Loucy (cell line): ENCODE results near the gene RNU6-9.
"Not testable (repeated sequence)": the region's sequence is repeated elsewhere in the genome, so short reads cannot be mapped to it uniquely, and the experiment has no call there.

Experiments used
- H2AFZ ChIP-seq: fragments of 200-600 bp; sonication (generic); 2 replicates; pipeline ENCODE4 v1.6.0; 2016; ENCODE audit warnings: antibody characterized with exemption, mild to moderate bottlenecking, low read length, moderate library complexity
- H3F3A ChIP-seq: fragments of 200-600 bp; 2 replicates; pipeline ENCODE4 v1.6.0; 2016; ENCODE audit warnings: antibody characterized with exemption, low read depth, mild to moderate bottlenecking
- H3K27me3 ChIP-seq: fragments of 200-600 bp; sonication (generic); 2 replicates; pipeline ENCODE4 v1.6.1; 2014; ENCODE audit warnings: low read length, mild to moderate bottlenecking; ENCODE audit not compliant: insufficient read depth, poor library complexity, severe bottlenecking
- H3K36me3 ChIP-seq: fragments of 200-600 bp; sonication (generic); 2 replicates; pipeline ENCODE4 v1.6.1; 2016; ENCODE audit warnings: low read length; ENCODE audit not compliant: insufficient read depth
- H3K4me1 ChIP-seq: fragments of 200-600 bp; sonication (generic); 2 replicates; pipeline ENCODE4 v1.5.1; 2014; ENCODE audit warnings: low read length, mild to moderate bottlenecking; ENCODE audit not compliant: insufficient read depth, poor library complexity, severe bottlenecking
- H3K4me2 ChIP-seq: fragments of 200-600 bp; sonication (generic); 2 replicates; pipeline ENCODE4 v1.6.0; 2014; ENCODE audit warnings: antibody characterized with exemption, low read length, low read depth, mild to moderate bottlenecking; ENCODE audit not compliant: poor library complexity, severe bottlenecking
- H3K4me3 ChIP-seq: fragments of 200-600 bp; sonication (generic); 2 replicates; pipeline ENCODE4 v1.5.1; 2014; ENCODE audit warnings: low read length, mild to moderate bottlenecking, mixed read lengths; ENCODE audit not compliant: poor library complexity, severe bottlenecking
- H3K79me2 ChIP-seq: fragments of 200-600 bp; sonication (generic); 2 replicates; pipeline ENCODE4 v1.6.1; 2014; ENCODE audit warnings: low read length; ENCODE audit not compliant: insufficient read depth
- H3K9ac ChIP-seq: fragments of 200-600 bp; sonication (generic); 2 replicates; pipeline ENCODE4 v1.6.0; 2014; ENCODE audit warnings: mild to moderate bottlenecking, low read depth, low read length, moderate library complexity; ENCODE audit not compliant: poor library complexity, severe bottlenecking
- H3K9me2 ChIP-seq: fragments of 200-600 bp; sonication (generic); replicated peaks from 2 replicates; pipeline ENCODE4 v1.6.1; 2016; ENCODE audit warnings: low read depth, low read length, mixed read lengths
- H3K9me3 ChIP-seq: fragments of 200-600 bp; sonication (generic); 2 replicates; pipeline ENCODE4 v1.6.1; 2014; ENCODE audit warnings: mild to moderate bottlenecking, antibody characterized with exemption, low read length, low read depth; ENCODE audit not compliant: insufficient read depth
- H4K20me1 ChIP-seq: fragments of 200-600 bp; sonication (generic); 2 replicates; pipeline ENCODE4 v1.6.0; 2014; ENCODE audit warnings: antibody characterized with exemption, low read length, mild to moderate bottlenecking; ENCODE audit not compliant: insufficient read depth, poor library complexity, severe bottlenecking
- CTCF ChIP-seq: fragments of 200-600 bp; sonication (generic); conservative IDR thresholded peaks from 2 replicates; pipeline ENCODE4 v1.5.1; 2014; ENCODE audit warnings: mild to moderate bottlenecking, antibody characterized with exemption, low read length
- EZH2phosphoT487 ChIP-seq: fragments of 200-600 bp; IDR thresholded peaks from 2 replicates; pipeline ENCODE4 v1.6.1; 2018; ENCODE audit warnings: antibody characterized with exemption, mild to moderate bottlenecking, moderate library complexity, borderline replicate concordance

Gene RNU6-9

GRCh38 chr19:875265-875879, 17.9 kb upstream of the RNU6-9 start:
- Histone ChIP-seq H3K9me2 (no peaks in the 10 kb centered on the region), H3K4me3 (no peak overlapping the region), H3K9me3 (no peaks in the 10 kb centered on the region), H3K4me1 (no peaks in the 10 kb centered on the region), H3F3A (no peaks in the 10 kb centered on the region; the same call in 1 of the 2 replicates), H3K79me2 (no peaks in the 10 kb centered on the region), H3K36me3 (no peaks in the 10 kb centered on the region; the same call in 1 of the 2 replicates), H3K9ac (no peak overlapping the region), H3K4me2 (no peak overlapping the region), H2AFZ (no peak overlapping the region), H3K27me3 (no peaks in the 10 kb centered on the region), H4K20me1 (no peaks in the 10 kb centered on the region)
- TF ChIP-seq EZH2phosphoT487 (no peak), CTCF (no peak)

- no peaks in the 10 kb centered on the region for H3K79me2 ChIP-seq
- H3K9me2 ChIP-seq: no peaks in the 10 kb centered on the region
- H3K27me3 ChIP-seq: no peaks in the 10 kb centered on the region
- no peaks in the 10 kb centered on the region for H3K9me3 ChIP-seq
- H3K4me2 ChIP-seq: no peak overlapping the region
- no peaks in the 10 kb centered on the region; the same call in 1 of the 2 replicates for H3F3A ChIP-seq
- TF ChIP-seq CTCF (no peak), EZH2phosphoT487 (no peak)
- H4K20me1 ChIP-seq: no peaks in the 10 kb centered on the region
- no peaks in the 10 kb centered on the region for H3K4me1 ChIP-seq
- no peak overlapping the region for H3K4me3 ChIP-seq
- no peak overlapping the region for H3K9ac ChIP-seq
- no peaks in the 10 kb centered on the region for H3K36me3 ChIP-seq
- H2AFZ ChIP-seq: no peak overlapping the region
Measured at GRCh38 chr19:876089-876488, 17.2 kb upstream of the RNU6-9 start.

GRCh38 chr19:876780-877314, 16.4 kb upstream of the RNU6-9 start:
- no peak overlapping the region for H3K4me3 ChIP-seq
- H3K9me2 ChIP-seq: no peaks in the 10 kb centered on the region
- no peaks in the 10 kb centered on the region for H4K20me1 ChIP-seq
- H3K9me3 ChIP-seq: no peaks in the 10 kb centered on the region
- H3K27me3 ChIP-seq: no peaks in the 10 kb centered on the region
- no peaks in the 10 kb centered on the region; the same call in 1 of the 2 replicates for H3K36me3 ChIP-seq
- H3K4me1 ChIP-seq: no peaks in the 10 kb centered on the region
- TF ChIP-seq EZH2phosphoT487: no peak
- TF ChIP-seq CTCF: no peak
- no peaks in the 10 kb centered on the region; the same call in 1 of the 2 replicates for H3F3A ChIP-seq
- H3K9ac ChIP-seq: no peak overlapping the region
- no peak overlapping the region for H3K4me2 ChIP-seq
- no peaks in the 10 kb centered on the region for H3K79me2 ChIP-seq
- H2AFZ ChIP-seq: no peak overlapping the region

GRCh38 chr19:877992-878660, 15.2 kb upstream of the RNU6-9 start:
- H2AFZ ChIP-seq, H3K4me2 ChIP-seq, H3K9ac ChIP-seq, H3K9me3 ChIP-seq, H3K27me3 ChIP-seq, H3K36me3 ChIP-seq, H3K4me3 ChIP-seq, H3K9me2 ChIP-seq, H3F3A ChIP-seq, H4K20me1 ChIP-seq, H3K4me1 ChIP-seq, H3K79me2 ChIP-seq: not testable (repeated sequence)

- not testable (repeated sequence) for H3K9me3 ChIP-seq, H3K4me3 ChIP-seq, H3K27me3 ChIP-seq, H2AFZ ChIP-seq, H4K20me1 ChIP-seq, H3K4me2 ChIP-seq, H3K9me2 ChIP-seq, H3K79me2 ChIP-seq, H3K4me1 ChIP-seq, H3K9ac ChIP-seq, H3F3A ChIP-seq, H3K36me3 ChIP-seq
Measured at GRCh38 chr19:878751-879561, 14.3 kb upstream of the RNU6-9 start.
